DMS114 treated with DMSO at 0.1 percent for 48 hours (cell line): ENCODE results near the gene PGS1.

Source experiments
- DNase-seq: peaks from one replicate; lab custom pipeline; 2025; ENCODE audit not compliant: unreplicated experiment; lab: John Stamatoyannopoulos, UW

Gene PGS1

GRCh38 chr17:78345791-78346494 is 32.5 kb upstream of the PGS1 start:
- no peak for DNase-seq

- no peak for DNase-seq
Observed at GRCh38 chr17:78346605-78347250, 31.7 kb upstream of the PGS1 start.

GRCh38 chr17:78347453-78347852 is 31.0 kb upstream of the PGS1 start:
- DNase-seq: no peak

GRCh38 chr17:78348055-78348770 is 30.2 kb upstream of the PGS1 start:
- no peak for DNase-seq

GRCh38 chr17:78349891-78350642 is 28.4 kb upstream of the PGS1 start:
- no peak for DNase-seq

GRCh38 chr17:78351449-78352006 is 26.9 kb upstream of the PGS1 start:
- DNase-seq: no peak

GRCh38 chr17:78353834-78354233 is 24.6 kb upstream of the PGS1 start:
- no peak for DNase-seq

- no peak for DNase-seq
Observed at GRCh38 chr17:78355045-78355641, 23.3 kb upstream of the PGS1 start.

GRCh38 chr17:78355701-78356100 is 22.7 kb upstream of the PGS1 start:
- no peak for DNase-seq

GRCh38 chr17:78356101-78356713 is 22.2 kb upstream of the PGS1 start:
- no peak for DNase-seq

GRCh38 chr17:78357177-78357586 is 21.3 kb upstream of the PGS1 start:
- no peak for DNase-seq

GRCh38 chr17:78357672-78358537 is 20.5 kb upstream of the PGS1 start:
- DNase-seq: no peak

GRCh38 chr17:78358538-78359320 is 19.7 kb upstream of the PGS1 start:
- peak; percentile 33 for DNase-seq

GRCh38 chr17:78359321-78359996 is 19.0 kb upstream of the PGS1 start:
- DNase-seq: no peak

GRCh38 chr17:78359997-78360370 is 18.5 kb upstream of the PGS1 start, which contains the start of gene SOCS3:
TSS of gene SOCS3 (minus strand) at chr17:78360077. CDS start at chr17:78359095, 982 bp downstream.
- DNase-seq: peak; percentile 44

GRCh38 chr17:78360371-78361224 is 17.9 kb upstream of the PGS1 start:
- DNase-seq: peak; percentile 66

- DNase-seq: no peak
Observed at GRCh38 chr17:78361225-78361701, 17.2 kb upstream of the PGS1 start.
